ENCODE measurements around the gene RRP9. TPM values are rescaled to one million over a fixed set of nuclear protein-coding genes. Genes with fewer than 3 reads are reported as not detected.
A peak's percentile ranks its signal among the peaks of the same experiment; 100 is the strongest.
"Not testable (repeated sequence)": the region's sequence is repeated elsewhere in the genome, so short reads cannot be mapped to it uniquely, and the experiment has no call there.

The RRP9 gene
- total and polyA plus RNA-seq, 4 donors = 6.5 to 11.0 (median 7.8) TPM

DNA sequence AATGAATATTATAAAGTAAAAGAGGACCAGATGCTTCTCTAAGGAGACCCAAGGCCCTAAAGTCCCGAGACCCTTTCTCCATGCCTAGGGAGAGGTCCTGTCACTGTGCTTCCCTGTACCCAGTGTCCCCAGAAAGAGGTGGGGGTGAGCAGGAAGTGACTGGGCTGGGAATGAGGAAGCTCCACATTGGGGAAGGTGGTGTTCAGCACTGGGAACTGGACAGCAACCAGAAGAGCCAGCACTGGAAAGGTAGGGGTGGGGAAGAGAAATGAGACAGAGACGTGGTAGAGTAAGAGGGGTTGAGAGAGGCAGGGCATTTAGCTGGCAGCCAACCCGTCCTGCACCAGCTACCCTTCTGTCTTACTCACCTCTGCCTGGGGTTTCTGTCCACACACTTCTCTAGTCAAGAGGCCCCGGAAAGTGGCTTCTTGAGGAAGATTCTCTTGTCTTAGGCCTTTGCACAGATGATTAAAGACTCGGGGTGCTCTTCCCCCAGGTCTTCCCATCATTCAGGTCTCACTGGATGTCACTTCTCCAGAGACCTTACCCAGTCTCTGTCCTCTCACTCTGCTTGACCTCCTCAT, 12.2 kb downstream of the RRP9 start:
- TF ChIP-seq, protein P1, sequence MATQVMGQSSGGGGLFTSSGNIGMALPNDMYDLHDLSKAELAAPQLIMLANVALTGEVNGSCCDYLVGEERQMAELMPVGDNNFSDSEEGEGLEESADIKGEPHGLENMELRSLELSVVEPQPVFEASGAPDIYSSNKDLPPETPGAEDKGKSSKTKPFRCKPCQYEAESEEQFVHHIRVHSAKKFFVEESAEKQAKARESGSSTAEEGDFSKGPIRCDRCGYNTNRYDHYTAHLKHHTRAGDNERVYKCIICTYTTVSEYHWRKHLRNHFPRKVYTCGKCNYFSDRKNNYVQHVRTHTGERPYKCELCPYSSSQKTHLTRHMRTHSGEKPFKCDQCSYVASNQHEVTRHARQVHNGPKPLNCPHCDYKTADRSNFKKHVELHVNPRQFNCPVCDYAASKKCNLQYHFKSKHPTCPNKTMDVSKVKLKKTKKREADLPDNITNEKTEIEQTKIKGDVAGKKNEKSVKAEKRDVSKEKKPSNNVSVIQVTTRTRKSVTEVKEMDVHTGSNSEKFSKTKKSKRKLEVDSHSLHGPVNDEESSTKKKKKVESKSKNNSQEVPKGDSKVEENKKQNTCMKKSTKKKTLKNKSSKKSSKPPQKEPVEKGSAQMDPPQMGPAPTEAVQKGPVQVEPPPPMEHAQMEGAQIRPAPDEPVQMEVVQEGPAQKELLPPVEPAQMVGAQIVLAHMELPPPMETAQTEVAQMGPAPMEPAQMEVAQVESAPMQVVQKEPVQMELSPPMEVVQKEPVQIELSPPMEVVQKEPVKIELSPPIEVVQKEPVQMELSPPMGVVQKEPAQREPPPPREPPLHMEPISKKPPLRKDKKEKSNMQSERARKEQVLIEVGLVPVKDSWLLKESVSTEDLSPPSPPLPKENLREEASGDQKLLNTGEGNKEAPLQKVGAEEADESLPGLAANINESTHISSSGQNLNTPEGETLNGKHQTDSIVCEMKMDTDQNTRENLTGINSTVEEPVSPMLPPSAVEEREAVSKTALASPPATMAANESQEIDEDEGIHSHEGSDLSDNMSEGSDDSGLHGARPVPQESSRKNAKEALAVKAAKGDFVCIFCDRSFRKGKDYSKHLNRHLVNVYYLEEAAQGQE (IDR thresholded peaks at IDR 0.05) = peak; percentile 98
- TF ChIP-seq TAF1 (conservative IDR thresholded peaks at IDR 0.05) = no peak
- Histone ChIP-seq H3K27me3 (ENCODE audit: control insufficient read depth in 4 of 4, insufficient read depth in 4 of 4, low read length in 3 of 4) (no peaks in the 10 kb centered on the region), H3K4me1 (ENCODE audit: control insufficient read depth in 4 of 4, insufficient read depth in 4 of 4, low read length in 3 of 4) (no peaks in the 10 kb centered on the region), H3K4me3 (ENCODE audit: low read depth in 1 of 3, low read length in 3 of 3) (no peak overlapping the region), H3K9me3 (ENCODE audit: control insufficient read depth in 4 of 4, low read length in 3 of 4) (no peaks in the 10 kb centered on the region), H3K36me3 (ENCODE audit: control insufficient read depth in 4 of 4, insufficient read depth in 3 of 4, low read depth in 1 of 4, low read length in 3 of 4) (peaks cover 6 to 21% (median 13%) of the 10 kb centered on the region in 4 donors), H3K9ac (ENCODE audit: low read depth in 1 of 2, low read length in 2 of 2) (no peak overlapping the region), H3K27ac (ENCODE audit: low read depth in 1 of 2, low read length in 2 of 2) (no peak overlapping the region)
- 83% methylated on average over 5 of the region's 5 CpGs for WGBS
- no peak for DNase-seq (ENCODE audit: low spot score)

GRCh38 chr3:51928981-51929380, 12.7 kb downstream of the RRP9 start:
- H3K9me3 ChIP-seq (ENCODE audit: control insufficient read depth in 4 of 4, low read length in 3 of 4); H3K27ac ChIP-seq (ENCODE audit: low read depth in 1 of 2, low read length in 2 of 2); DNase-seq (ENCODE audit: low spot score); H3K27me3 ChIP-seq (ENCODE audit: control insufficient read depth in 4 of 4, insufficient read depth in 4 of 4, low read length in 3 of 4); H3K4me1 ChIP-seq (ENCODE audit: control insufficient read depth in 4 of 4, insufficient read depth in 4 of 4, low read length in 3 of 4); H3K4me3 ChIP-seq (ENCODE audit: low read depth in 1 of 3, low read length in 3 of 3); H3K9ac ChIP-seq (ENCODE audit: low read depth in 1 of 2, low read length in 2 of 2): not testable (repeated sequence)
- peaks cover 2 to 15% (median 8%) of the 10 kb centered on the region in 4 donors for H3K36me3 ChIP-seq (ENCODE audit: control insufficient read depth in 4 of 4, insufficient read depth in 3 of 4, low read depth in 1 of 4, low read length in 3 of 4)
- 90% methylated on average over 3 of the region's 3 CpGs for WGBS

- DNase-seq (ENCODE audit: low spot score) = no peak
- Histone ChIP-seq H3K9ac (ENCODE audit: low read depth in 1 of 2, low read length in 2 of 2) (no peak overlapping the region), H3K27ac (ENCODE audit: low read depth in 1 of 2, low read length in 2 of 2) (no peak overlapping the region), H3K9me3 (ENCODE audit: control insufficient read depth in 4 of 4, low read length in 3 of 4) (no peaks in the 10 kb centered on the region), H3K36me3 (ENCODE audit: control insufficient read depth in 4 of 4, insufficient read depth in 3 of 4, low read depth in 1 of 4, low read length in 3 of 4) (peaks cover 2 to 10% (median 5%) of the 10 kb centered on the region in 4 donors), H3K4me3 (ENCODE audit: low read depth in 1 of 3, low read length in 3 of 3) (no peak overlapping the region), H3K27me3 (ENCODE audit: control insufficient read depth in 4 of 4, insufficient read depth in 4 of 4, low read length in 3 of 4) (no peaks in the 10 kb centered on the region), H3K4me1 (ENCODE audit: control insufficient read depth in 4 of 4, insufficient read depth in 4 of 4, low read length in 3 of 4) (no peaks in the 10 kb centered on the region)
- 92% methylated on average over 7 of the region's 7 CpGs for WGBS
- no peak for TF ChIP-seq EGR1 (IDR thresholded peaks at IDR 0.05; ENCODE audit: low read depth in 2 of 2)
- TF ChIP-seq, protein P2, sequence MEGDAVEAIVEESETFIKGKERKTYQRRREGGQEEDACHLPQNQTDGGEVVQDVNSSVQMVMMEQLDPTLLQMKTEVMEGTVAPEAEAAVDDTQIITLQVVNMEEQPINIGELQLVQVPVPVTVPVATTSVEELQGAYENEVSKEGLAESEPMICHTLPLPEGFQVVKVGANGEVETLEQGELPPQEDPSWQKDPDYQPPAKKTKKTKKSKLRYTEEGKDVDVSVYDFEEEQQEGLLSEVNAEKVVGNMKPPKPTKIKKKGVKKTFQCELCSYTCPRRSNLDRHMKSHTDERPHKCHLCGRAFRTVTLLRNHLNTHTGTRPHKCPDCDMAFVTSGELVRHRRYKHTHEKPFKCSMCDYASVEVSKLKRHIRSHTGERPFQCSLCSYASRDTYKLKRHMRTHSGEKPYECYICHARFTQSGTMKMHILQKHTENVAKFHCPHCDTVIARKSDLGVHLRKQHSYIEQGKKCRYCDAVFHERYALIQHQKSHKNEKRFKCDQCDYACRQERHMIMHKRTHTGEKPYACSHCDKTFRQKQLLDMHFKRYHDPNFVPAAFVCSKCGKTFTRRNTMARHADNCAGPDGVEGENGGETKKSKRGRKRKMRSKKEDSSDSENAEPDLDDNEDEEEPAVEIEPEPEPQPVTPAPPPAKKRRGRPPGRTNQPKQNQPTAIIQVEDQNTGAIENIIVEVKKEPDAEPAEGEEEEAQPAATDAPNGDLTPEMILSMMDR (IDR thresholded peaks at IDR 0.05; ENCODE audit: low read depth, low read length, missing input control) = no peak
- TF ChIP-seq MAX (IDR thresholded peaks at IDR 0.05) = no peak
- TF ChIP-seq, protein P3, sequence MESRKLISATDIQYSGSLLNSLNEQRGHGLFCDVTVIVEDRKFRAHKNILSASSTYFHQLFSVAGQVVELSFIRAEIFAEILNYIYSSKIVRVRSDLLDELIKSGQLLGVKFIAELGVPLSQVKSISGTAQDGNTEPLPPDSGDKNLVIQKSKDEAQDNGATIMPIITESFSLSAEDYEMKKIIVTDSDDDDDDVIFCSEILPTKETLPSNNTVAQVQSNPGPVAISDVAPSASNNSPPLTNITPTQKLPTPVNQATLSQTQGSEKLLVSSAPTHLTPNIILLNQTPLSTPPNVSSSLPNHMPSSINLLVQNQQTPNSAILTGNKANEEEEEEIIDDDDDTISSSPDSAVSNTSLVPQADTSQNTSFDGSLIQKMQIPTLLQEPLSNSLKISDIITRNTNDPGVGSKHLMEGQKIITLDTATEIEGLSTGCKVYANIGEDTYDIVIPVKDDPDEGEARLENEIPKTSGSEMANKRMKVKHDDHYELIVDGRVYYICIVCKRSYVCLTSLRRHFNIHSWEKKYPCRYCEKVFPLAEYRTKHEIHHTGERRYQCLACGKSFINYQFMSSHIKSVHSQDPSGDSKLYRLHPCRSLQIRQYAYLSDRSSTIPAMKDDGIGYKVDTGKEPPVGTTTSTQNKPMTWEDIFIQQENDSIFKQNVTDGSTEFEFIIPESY (IDR thresholded peaks at IDR 0.05) = no peak
Observed at GRCh38 chr3:51928438-51928837, 13.3 kb downstream of the RRP9 start.
